Measurements from ENCODE around the gene TSPAN9.

Gene TSPAN9

GRCh38 chr12:3201339-3202051 lies 124.3 kb downstream of the TSPAN9 start:
- in situ Hi-C loops (cut with MboI; ENCODE audit: low sequenced_read_pairs) = no loop called here

- in situ Hi-C loops (cut with MboI; ENCODE audit: low sequenced_read_pairs) = no loop called here
These were observed 124.9 kb downstream of the TSPAN9 start for GRCh38 chr12:3202096-3202495.

DNA sequence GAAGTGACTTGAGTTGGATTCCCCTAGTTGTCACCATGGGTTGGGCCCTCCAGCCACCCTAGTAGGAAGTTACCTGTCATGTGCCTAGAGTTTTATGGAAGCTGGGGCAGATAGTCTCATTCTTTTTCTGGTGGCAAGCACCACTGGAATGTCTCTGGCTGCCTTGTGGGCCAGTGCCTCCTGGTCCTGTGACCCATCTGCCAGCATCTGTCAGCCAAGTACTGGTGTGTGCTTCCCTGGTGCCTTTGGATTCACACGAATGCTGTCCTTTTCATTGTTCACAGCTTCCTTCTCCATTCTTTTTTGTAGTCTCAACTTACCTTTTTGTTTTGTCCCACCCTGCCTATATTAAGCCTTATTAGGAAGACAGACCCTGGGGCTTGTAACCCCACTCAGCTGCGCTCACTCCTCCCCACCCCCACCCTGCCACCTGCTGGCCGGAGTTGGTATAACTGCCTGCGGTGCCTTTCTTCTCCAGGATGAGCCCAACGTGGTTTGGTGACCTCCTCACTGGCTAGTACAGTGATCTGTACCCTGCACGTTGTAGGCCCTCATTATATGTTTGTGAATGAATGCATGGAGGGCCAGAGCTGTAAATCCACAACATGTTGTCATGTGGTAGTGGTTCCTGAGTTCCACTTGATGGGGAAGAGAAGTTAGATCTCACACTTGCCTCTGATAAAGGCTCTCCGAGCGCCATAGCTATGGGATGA lies 125.7 kb downstream of the TSPAN9 start:
- in situ Hi-C loops (cut with MboI; ENCODE audit: low sequenced_read_pairs) = no loop called here

- in situ Hi-C loops (cut with MboI; ENCODE audit: low sequenced_read_pairs) = no loop called here
These were observed 126.5 kb downstream of the TSPAN9 start for GRCh38 chr12:3203713-3204112.

DNA sequence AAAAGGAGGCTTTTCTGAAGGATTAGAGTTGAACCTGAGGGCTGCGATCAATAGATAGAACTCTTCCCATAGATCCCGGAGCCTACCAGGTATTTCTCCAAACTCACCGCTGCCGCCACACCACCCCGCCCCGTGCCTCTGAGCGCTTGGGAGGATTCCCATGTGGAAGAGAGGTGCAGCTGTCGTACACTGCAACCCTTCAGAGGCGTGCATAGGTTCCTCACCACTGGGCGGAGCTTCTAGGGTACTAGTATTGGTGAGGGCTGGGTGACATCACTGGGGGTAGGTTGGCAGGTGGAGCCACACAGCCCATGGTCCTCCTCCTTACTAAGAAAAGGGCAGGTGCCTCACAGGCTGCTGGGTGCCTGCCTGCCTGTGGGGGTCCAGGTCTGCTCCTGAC lies 127.0 kb downstream of the TSPAN9 start:
- in situ Hi-C loops (cut with MboI; ENCODE audit: low sequenced_read_pairs) = no loop called here

GRCh38 chr12:3204730-3205531 lies 127.8 kb downstream of the TSPAN9 start:
- in situ Hi-C loops (cut with MboI; ENCODE audit: low sequenced_read_pairs) = no loop called here

GRCh38 chr12:3205742-3206519 lies 128.8 kb downstream of the TSPAN9 start:
- in situ Hi-C loops (cut with MboI; ENCODE audit: low sequenced_read_pairs) = no loop called here

DNA sequence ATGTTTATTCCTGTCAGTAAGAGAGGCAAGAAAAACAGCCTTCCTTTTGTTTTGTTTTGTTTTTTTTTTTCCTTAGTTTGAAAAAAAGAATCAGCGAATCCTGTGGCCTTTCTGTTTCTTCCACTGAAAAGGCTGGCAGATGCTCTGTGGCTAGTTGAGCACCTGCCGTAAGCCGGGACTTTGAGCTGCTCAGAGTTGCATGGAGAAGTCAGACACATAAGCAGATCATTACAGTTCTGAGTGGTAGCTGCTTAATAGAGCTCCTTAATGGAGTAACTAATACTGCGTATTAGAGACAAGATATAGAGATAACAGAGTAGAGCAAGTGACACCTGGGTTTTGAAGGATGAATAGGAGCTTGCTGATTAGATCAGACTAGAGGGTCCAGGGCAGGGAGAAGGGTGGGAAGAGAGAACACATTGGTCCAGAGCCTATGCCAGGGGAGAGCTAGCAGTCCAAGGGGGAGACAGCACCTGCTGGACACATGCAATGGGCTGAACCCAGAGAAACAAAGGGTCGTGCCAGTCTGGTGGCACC lies 129.4 kb downstream of the TSPAN9 start:
- in situ Hi-C loops (cut with MboI; ENCODE audit: low sequenced_read_pairs) = no loop called here

GRCh38 chr12:3207175-3207574 lies 130.0 kb downstream of the TSPAN9 start:
- in situ Hi-C loops (cut with MboI; ENCODE audit: low sequenced_read_pairs) = no loop called here

DNA sequence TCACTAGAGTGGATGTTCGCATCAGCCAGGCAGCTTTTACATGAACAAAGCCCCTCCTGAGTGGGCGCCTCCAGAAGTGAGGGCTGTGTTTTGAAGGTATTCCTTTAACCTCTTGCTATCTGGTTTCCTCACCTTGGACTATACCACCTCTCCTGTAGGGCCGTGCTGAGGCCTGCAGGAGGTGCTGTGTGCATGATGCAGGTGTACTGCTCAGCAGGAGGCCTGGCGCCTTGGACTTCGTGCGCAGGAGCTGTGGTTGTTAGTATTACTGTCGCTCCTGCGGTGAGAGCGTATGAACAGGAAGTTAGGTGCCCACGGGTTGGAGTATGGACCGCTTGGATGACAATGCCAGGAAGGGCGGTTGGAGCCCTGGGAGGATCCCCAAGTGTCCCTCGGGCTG lies 130.7 kb downstream of the TSPAN9 start:
- in situ Hi-C loops (cut with MboI; ENCODE audit: low sequenced_read_pairs) = no loop called here

- in situ Hi-C loops (cut with MboI; ENCODE audit: low sequenced_read_pairs) = no loop called here
These were observed 136.0 kb downstream of the TSPAN9 start for GRCh38 chr12:3213188-3213587.

- in situ Hi-C loops (cut with MboI; ENCODE audit: low sequenced_read_pairs) = no loop called here
These were observed 136.6 kb downstream of the TSPAN9 start for GRCh38 chr12:3213768-3214167.

- in situ Hi-C loops (cut with MboI; ENCODE audit: low sequenced_read_pairs) = no loop called here
These were observed 137.6 kb downstream of the TSPAN9 start for GRCh38 chr12:3214526-3215365.

DNA sequence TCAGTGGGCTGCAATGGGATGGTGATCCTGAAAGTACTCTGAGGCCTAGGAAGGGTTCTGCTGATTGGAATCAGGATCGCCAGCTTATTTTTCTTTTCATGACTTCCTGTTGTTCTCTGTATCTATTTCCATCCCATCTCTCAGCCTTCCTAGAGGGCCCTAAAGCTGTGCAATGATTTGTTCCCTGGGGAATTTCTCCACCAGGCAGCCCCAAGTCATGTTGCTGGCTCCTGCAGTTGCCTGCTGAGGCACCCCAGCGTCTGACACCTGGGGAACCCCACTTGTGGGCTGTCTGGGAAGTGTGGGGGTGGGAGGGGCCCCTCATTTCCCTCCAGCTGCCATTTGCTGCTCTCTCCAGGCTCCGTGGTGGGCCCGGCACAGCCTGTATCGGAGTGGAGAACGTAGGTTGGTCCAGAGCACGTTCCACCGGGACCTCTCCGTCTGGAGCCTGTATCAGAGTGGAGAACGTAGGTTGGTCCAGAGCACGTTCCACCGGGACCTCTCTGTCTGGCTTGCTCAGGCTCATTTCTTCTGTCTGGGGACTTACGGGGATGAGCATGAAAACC lies 138.3 kb downstream of the TSPAN9 start:
- in situ Hi-C loops (cut with MboI; ENCODE audit: low sequenced_read_pairs) = no loop called here

DNA sequence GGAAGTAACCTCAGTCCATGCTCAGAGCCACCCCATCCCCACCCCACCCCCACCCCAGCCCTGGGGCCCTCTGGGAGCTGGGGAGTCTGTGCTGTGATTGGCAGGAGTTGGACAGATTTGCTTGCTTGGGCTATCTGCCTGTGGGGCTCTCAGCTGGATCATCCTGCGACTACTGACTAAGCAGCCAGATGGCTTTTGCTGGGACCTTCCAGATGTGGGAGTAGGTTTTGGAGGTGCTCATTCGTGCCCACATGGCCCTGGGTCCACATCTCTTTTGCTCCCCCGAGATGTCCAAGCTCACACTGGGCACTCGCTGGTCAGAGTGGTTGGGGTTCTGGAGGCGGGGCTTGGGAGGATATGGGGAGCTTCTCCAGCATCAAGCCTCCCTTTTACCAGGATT lies 138.9 kb downstream of the TSPAN9 start:
- in situ Hi-C loops (cut with MboI; ENCODE audit: low sequenced_read_pairs) = no loop called here

DNA sequence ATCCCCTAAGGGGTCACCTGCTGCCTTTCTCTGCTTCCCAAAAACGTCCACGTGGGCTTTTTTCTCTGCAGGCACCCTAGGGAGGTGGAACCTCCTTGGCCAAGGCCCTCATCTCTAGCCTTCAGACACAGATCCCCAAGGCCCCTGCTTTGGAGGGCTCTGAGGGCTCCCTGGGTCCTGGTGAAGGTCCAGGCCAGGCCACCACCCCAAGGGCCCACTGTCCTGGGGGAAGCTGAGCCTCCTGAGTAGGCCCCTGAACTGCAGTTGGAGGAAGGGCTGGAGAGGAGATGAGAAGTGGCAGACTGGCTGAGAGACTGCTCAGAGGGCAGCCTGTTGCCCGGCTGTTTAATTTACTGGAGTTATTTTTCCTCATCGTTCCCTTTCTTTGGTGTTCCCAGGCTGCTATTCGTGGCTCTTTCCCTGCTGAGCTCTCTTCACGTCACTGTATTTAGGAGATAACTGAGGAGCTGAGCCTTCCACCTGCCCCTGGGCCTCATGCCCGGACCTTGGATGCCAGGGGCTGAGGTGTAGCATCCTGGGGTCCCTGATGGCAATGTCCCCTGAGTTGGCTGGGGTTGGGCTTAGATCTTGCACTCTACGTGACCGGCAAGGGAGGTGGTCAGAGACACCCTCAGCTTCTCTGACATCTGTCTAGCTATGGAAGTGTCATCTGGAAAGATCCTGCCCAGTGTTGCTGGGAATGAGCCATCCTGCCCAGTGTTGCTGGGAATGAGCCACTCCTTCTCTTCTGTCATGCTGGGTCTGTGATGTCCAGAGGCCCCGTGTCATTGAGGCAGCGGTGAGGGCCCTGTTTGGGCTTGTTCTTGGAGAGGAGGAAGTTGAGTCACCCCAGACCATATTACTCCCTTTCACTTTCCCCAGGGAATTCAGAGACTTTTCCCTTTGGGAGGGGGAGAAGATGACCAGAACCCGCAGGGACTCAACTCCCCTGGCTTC lies 139.8 kb downstream of the TSPAN9 start:
- in situ Hi-C loops (cut with MboI; ENCODE audit: low sequenced_read_pairs) = no loop called here

- in situ Hi-C loops (cut with MboI; ENCODE audit: low sequenced_read_pairs) = no loop called here
These were observed 140.5 kb downstream of the TSPAN9 start for GRCh38 chr12:3217683-3218079.
